A172 (cell line): ENCODE data around the gene LMLN. TPM values are rescaled to one million over a fixed set of nuclear protein-coding genes. Genes with fewer than 3 reads are reported as not detected.
"Not testable (repeated sequence)": the region's sequence is repeated elsewhere in the genome, so short reads cannot be mapped to it uniquely, and the experiment has no call there.

Experiments used
- DNase-seq: peaks from one replicate; pipeline ENCODE4 v3.0.0-alpha.2; 2015; ENCODE audit warnings: low spot score
- total RNA-seq: library from RNA; depleted of rRNA; stranded (reverse); fragments of >200 nt; shearing (Covaris generic); gene quantifications from 2 replicates; pipeline ENCODE4 v1.2.3, GENCODE V29; 2014; rRNA removed

LMLN gene
- total RNA-seq, 1 experiment from 2014 or later: 3.5 TPM

DNA sequence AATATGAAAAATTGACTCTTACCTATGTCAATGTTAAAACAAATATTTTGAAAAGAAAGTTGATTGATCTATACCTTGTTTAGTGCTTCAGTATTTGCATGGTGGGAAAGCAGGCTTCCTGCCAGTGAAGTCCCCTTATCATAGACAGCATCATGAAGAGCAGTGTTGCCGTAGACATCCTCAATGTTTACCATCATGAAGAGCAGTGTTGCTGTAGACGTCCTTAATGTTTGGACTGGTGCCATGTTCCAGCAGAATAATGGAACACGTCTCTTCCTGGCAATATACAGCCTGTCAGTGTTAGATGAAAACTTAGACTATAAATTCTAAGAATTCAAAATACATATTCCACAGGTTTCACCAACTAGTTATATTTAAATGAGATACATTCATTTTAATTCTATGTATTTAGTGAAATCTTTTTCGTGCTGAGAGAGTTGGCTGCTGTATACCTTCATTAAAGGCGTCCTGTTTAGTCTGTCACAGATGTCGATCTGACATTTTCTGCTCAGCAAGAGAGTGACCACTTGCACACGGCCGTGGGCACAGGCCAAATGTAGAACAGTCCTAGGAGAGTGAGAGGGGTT lies 116.8 kb downstream of the LMLN start:
- no peak for DNase-seq

DNA sequence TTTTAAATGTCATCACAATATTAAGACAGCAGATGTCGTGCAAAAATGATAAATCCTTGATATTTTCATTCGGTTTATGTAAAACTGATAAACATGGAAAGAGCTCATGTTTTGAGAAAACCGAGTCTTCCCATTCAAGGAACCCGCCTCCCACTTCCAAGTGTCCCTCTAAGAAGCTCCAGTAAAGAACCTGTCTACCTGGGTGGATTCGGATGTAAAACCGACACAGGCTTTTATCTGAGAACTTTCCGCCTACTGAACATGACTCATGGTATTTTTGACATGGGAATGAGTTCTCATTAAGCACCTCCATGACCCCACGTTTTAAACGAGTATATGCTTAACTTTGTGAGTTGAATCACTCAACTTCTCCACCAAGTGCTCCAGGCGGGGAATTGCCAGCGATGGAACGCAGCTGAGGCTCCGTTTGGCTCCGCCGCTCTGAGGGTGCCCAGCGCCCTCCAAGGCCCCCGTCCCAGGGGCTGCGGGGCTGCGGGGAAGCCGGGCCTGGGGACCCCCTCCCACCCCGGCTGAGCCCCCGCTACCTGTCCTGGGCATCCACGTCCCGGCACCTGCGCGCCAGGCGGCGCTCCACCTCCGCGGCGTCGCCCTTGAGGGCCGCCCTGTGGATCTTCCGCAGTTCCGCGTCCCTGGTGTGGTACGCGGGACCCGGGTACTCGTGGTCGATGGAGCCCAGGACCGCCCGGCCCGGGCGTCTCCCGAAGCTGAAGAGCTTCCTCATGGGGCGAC lies 119.9 kb downstream of the LMLN start:
- DNase-seq: no peak

GRCh38 chr3:198080521-198081384 lies 120.7 kb downstream of the LMLN start:
- DNase-seq: peak; percentile 11

- DNase-seq: no peak
Observed at GRCh38 chr3:198081421-198081844, 121.4 kb downstream of the LMLN start.

DNA sequence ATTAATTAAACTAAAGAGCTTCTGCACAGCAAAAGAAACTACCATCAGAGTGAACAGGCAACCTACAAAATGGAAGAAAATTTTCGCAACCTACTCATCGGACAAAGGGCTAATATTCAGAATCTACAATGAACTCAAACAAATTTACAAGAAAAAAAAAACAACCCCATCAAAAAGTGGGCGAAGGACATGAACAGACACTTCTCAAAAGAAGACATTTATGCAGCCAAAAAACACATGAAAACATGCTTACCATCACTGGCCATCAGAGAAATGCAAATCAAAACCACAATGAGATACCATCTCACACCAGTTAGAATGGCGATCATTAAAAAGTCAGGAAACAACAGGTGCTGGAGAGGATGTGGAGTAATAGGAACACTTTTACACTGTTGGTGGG lies 122.2 kb downstream of the LMLN start:
- DNase-seq: not testable (repeated sequence)

GRCh38 chr3:198088421-198088955 lies 128.5 kb downstream of the LMLN start:
- DNase-seq: no peak

DNA sequence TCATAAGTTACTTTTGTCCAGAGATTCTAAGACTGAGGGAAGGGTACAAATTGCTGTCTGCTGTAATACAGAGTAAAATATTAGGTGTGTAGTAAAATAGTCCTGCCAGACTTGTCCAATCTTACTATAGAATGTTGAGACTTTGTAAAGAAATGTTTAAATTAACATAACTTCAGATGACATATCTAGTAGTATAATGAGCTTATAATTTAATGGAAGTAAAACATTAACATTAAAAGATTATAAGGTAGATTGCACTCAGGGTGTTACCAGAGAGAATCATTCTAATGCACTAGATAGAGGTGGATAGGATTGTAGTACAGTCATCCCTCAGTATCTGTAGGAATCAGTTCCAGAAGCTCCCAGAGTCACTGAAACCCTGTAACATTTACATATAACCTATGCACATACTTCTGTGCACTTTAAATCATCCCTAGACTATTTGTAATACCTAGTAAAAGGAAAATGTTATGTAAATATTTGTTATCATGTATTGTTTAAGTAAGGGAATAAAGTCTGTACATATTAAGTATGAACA lies 130.8 kb downstream of the LMLN start:
- no peak for DNase-seq

DNA sequence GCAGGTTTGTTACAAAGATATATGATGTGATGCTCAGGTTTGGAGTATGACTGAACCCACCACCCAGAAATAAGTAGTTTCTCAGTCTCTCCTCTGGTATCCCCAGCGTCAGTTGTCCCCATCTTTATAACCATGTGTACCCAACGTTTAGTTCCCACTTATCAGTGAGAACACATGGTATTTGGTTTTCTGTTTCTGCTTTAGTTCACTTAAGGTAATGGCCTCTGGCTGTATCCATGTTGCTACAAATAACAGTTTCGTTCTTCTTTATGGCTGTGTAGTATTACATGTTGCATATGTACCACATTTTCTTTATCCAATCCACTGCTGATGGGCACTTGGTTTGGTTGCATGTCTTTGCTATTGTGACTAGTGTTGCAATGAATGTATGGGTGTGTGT lies 132.3 kb downstream of the LMLN start:
- no peak for DNase-seq

DNA sequence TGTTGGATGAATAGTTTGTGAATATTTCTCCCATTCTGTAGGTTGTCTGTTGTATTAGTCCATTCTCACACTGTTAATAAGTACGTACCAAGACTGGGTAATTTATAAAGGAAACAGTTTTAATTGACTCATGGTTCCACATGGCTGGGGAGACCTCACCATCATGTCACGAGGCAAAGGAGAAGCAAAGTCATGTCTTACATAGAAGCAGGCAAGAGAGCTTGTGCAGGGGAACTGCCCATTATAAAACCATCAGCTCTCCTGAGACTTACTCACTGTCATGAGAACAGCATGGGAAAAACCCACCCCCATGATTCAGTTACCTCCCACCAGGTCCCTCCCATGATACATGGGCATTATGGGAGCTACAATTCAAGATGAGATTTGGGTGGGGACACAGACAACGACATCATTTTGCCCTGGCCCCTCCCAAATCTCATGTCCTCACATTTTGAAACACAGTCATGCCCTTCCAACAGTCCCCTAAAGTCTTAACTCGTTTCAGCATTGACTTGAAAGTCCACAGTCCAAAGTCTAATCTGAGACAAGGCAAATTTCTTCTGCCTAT lies 133.2 kb downstream of the LMLN start:
- no peak for DNase-seq

Other genes with a start within 250 kb of the LMLN start
- 27.0 and 42.2 TPM in 2 replicates for gene RUBCN, start 223.3 kb upstream of the LMLN start, total RNA-seq
- 69.8 and 87.7 TPM in 2 replicates for gene FYTTD1, start 210.3 kb upstream of the LMLN start, total RNA-seq
- 23.0 and 23.8 TPM in 2 replicates for gene LRCH3, start 169.0 kb upstream of the LMLN start, total RNA-seq
- 720 and 850 TPM in 2 replicates for gene RPL35A, start 10.0 kb upstream of the LMLN start, total RNA-seq